NCI-H146 treated with DMSO at 0.1 percent for 48 hours (cell line): ENCODE data around the gene PITX2.
"Not testable (repeated sequence)": the region's sequence is repeated elsewhere in the genome, so short reads cannot be mapped to it uniquely, and the experiment has no call there.

Source experiments
- DNase-seq: peaks from one replicate; lab custom pipeline; 2025; ENCODE audit not compliant: unreplicated experiment; lab: John Stamatoyannopoulos, UW

The PITX2 gene

DNA sequence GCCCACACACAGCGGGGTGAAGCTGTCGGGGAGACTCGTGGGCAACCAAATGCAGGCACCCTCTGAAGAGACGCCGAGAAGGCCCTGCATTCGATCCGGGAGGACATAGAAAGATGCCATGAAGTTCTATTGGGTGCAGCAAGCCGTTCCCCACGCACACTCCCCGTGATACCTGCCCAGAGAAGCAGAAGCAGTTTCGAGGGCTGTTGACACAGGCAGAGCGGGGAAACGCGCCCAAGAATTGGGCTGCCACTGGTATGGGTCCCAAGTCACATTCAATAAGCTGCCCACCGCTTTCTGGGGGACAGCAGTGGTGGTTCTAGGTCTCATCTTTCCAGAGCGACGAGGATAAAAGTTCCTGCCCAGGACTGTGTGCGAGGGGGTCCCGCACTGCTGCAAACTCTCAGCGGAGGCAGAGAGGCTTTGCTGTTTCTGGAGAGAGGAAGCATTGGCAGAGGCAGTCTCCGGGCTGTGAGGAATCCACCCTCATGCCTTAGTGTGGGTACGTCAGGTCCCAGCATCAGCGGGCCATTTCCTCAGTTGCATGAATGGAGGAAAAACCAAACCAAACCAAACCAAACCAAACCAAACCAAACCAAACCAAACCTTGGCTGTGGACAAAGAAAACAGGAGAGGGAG lies 10.1 kb downstream of the PITX2 start:
- DNase-seq = no peak

DNA sequence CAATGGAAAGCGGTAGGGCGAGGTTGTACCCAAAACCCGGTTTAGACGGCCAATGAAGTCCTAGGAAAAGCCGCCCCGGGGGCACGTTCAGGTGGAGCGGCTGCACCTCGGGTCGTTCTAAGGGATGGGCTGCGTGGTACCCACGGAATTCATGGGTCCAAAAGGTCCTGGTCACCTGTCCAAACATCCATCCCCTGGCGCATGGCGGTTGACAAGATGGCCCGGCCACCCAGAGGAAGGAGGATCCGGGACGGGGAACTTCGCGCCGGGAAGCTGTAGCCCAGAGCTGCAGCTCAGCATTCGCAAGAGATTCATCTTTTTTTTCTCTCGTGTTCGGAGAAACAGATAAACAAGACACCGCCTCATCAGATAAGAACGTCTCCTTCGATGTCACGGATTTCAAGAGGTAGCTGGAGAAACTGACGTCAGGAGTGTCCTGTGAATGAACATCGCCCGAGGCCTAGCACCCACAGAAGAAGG lies 10.9 kb downstream of the PITX2 start:
- DNase-seq = no peak

DNA sequence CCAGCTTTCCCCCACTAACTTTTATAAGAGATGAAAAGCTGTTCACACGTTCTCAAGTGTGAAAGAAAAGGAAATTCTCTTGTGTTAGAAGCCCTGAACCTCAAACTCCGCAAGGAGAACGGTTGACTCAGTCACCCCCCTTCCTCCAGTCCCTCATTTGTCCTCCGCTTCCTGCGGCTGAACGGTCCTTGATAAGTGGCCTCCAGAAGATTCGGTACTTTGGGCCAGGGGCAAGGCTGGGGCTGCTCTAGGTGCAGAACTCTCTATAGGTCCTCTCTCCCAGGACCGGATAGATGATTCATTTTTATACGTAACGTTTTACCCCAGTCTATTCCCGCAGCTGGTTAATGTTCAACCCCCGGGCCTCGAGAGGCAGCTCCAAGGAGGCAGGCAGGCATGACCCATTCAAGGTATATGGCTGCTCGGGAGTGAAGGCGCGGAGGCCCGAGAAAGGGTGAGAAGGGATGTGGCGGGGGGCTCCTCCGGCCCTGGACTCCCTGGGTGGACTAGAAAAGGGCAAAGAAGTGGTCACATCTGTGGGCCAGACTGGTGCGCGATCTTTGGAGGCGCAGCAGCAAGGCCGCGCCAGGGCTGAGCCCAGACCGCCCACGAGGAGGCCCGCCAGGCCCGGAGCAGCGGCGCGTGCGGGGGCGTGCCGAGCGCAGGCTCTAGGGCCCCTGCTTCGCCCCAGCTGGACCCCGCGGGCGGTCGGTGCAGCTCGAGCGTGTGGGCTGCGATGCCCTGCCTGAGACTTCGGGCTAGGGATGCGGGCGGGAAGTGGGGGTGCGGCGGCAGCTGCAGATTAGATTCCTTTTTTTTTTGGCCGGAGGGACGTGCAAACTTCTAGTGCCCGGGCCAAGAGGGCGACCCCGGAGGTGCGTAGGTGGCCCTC lies 11.7 kb downstream of the PITX2 start:
- no peak for DNase-seq

- no peak for DNase-seq
Observed at GRCh38 chr4:110610620-110610939, 12.3 kb downstream of the PITX2 start.

DNA sequence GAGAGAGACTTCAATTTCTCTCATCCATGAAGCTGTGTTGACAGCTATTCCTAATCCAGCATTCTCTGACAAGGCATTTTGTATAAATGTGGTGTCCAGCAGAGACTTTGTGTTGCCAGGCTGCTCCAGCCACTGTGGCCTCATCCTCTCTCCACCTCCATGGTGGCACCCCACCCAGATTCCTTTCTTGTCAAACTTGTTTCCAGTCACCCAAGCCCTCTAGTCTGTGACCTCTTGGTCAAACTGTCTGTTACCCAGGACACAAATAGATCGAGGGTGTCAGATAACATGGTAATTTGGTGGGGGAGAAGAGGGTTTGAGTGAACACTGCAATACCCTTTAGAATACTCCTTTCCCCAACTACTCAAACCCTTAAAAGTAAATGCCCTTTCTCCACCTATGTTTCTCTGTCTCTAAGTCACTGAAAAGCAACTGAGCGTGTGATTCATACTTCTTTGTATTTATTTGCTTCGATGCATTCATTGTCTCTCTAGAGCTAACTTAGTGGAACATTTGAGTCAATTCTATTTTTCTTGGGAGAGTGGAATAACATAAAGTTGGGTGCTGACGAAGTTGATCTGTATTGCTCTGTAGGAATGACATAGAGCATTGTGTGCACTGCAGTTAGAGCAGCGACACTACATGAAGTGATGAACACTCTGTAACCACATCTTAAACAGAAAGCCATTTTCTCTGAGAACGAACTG lies 13.7 kb downstream of the PITX2 start:
- DNase-seq = no peak

GRCh38 chr4:110605077-110605476 lies 17.8 kb downstream of the PITX2 start:
- DNase-seq = no peak

DNA sequence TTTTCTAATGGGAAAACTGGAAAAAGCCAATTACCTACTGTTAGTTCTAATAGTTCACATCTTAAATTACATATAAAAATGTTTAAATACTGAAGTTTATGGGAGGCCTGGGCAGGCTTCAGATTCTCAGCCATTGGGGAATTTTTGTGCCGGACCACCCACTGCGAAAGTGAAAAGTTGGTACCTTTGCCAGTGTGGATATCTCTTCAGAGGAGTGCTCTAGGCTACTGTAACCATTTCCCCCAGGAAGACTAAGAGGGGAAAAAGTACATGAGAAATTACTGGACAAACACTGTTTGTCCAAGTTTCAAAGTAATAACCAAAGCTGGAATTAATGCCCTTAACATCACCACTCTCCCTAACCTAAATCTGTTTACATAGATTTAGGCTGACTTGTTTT lies 20.8 kb downstream of the PITX2 start:
- no peak for DNase-seq

GRCh38 chr4:110597582-110597981 lies 25.3 kb downstream of the PITX2 start:
- no peak for DNase-seq

- DNase-seq = no peak
Observed at GRCh38 chr4:110596431-110596830, 26.4 kb downstream of the PITX2 start.

- no peak for DNase-seq
Observed at GRCh38 chr4:110595583-110595982, 27.3 kb downstream of the PITX2 start.

DNA sequence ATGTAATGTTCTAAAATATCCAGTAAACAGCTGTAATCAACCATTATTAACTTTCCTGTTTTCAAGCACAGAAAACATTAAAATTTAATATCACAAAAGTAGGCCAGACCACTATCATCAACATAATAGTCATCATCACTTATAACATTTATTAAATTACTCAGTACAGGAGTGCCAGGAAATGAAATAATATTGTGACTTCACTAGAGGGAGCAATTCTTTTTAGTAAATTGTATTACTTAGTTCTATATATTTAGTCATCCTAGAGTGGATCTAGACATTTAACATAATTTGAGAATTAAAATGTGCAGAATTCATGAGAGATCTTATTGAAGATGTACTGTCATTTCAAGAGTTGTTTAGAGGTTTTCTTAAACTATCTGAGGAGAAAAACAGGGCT lies 33.6 kb downstream of the PITX2 start:
- no peak for DNase-seq

- DNase-seq = no peak
Observed at GRCh38 chr4:110587666-110588285, 35.1 kb downstream of the PITX2 start.

- DNase-seq = no peak
Observed at GRCh38 chr4:110586131-110586850, 36.6 kb downstream of the PITX2 start.

- not testable (repeated sequence) for DNase-seq
Observed at GRCh38 chr4:110576696-110577095, 46.2 kb downstream of the PITX2 start.
